GM10248 (cell line): ENCODE data around the gene PTPRN2.

ENCODE experiments used
- CTCF ChIA-PET: fragments of 300-600 bp; sonication (Branson Sonifier 250); formaldehyde crosslinking; extraction: SDS; loops from one replicate; lab custom pipeline; 2021; ENCODE audit warnings: antibody characterized with exemption; lab: Yijun Ruan, JAX
- POLR2A ChIA-PET: fragments of 350-650 bp; sonication (Branson Sonifier 250); formaldehyde crosslinking; extraction: SDS; loops from one replicate; lab custom pipeline; 2020; ENCODE audit warnings: antibody characterized with exemption; lab: Yijun Ruan, JAX
- DNase-seq: peaks from one replicate; pipeline ENCODE4 v3.0.0; 2012; ENCODE audit errors: extremely low spot score
- TF ChIP-seq, protein P1 (sequence below): IDR thresholded peaks from 2 replicates; pipeline ENCODE4 v1.5.1; 2012; ENCODE audit warnings: mild to moderate bottlenecking, low read depth; ENCODE audit errors: extremely low read depth, missing control alignments, control extremely low read depth

PTPRN2 gene

DNA sequence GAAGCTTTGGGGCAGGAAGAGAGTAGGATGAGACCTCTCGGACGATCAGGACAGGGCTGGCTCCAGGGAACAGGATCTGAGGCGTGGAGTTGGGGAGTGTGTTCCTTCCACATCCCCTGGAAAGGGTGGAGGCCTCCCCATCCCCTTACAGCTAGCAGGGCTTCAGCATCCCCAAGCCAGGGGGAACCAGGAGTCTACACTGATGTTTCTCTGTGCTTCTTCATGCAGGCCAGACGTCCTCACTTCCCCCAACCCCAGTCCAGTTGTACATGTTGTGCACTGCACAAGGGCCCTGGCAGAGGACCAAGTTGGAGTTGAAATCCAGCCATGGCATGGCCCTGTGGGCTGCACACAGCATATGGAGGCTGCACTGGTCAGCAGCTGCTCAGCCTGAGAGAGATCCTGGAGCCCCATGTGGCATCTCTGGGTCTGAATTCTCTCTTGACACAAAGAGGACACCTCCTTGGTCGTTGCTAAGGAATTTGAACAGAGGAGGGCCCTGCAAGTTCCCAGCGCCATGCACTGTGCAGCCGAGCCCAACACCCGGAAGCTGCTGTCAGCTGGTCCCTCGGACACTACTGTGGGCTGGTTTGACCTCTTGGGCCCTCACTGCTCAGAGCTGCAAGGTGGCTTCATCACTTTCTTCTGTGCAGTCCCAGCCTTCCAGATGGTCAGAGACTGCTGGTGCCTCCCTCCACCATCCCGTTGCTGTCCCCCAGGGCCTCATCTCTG is 1069.7 kb downstream of the PTPRN2 start:
- CTCF ChIA-PET = no interaction called here
- no peak for DNase-seq
- TF ChIP-seq, protein P1, sequence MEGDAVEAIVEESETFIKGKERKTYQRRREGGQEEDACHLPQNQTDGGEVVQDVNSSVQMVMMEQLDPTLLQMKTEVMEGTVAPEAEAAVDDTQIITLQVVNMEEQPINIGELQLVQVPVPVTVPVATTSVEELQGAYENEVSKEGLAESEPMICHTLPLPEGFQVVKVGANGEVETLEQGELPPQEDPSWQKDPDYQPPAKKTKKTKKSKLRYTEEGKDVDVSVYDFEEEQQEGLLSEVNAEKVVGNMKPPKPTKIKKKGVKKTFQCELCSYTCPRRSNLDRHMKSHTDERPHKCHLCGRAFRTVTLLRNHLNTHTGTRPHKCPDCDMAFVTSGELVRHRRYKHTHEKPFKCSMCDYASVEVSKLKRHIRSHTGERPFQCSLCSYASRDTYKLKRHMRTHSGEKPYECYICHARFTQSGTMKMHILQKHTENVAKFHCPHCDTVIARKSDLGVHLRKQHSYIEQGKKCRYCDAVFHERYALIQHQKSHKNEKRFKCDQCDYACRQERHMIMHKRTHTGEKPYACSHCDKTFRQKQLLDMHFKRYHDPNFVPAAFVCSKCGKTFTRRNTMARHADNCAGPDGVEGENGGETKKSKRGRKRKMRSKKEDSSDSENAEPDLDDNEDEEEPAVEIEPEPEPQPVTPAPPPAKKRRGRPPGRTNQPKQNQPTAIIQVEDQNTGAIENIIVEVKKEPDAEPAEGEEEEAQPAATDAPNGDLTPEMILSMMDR = no peak
- POLR2A ChIA-PET = no interaction called here

GRCh38 chr7:157516911-157517781 is 1070.5 kb downstream of the PTPRN2 start:
- POLR2A ChIA-PET = no interaction called here
- CTCF ChIA-PET = no interaction called here
- DNase-seq = no peak
- TF ChIP-seq, protein P1 = no peak

GRCh38 chr7:157516311-157516710 is 1071.3 kb downstream of the PTPRN2 start:
- no peak for DNase-seq
- ChIA-PET POLR2A (no interaction called here), CTCF (no interaction called here)
- TF ChIP-seq, protein P1 = no peak

GRCh38 chr7:157515342-157516041 is 1072.1 kb downstream of the PTPRN2 start:
- ChIA-PET CTCF (no interaction called here), POLR2A (no interaction called here)
- no peak for DNase-seq
- TF ChIP-seq, protein P1 = no peak

DNA sequence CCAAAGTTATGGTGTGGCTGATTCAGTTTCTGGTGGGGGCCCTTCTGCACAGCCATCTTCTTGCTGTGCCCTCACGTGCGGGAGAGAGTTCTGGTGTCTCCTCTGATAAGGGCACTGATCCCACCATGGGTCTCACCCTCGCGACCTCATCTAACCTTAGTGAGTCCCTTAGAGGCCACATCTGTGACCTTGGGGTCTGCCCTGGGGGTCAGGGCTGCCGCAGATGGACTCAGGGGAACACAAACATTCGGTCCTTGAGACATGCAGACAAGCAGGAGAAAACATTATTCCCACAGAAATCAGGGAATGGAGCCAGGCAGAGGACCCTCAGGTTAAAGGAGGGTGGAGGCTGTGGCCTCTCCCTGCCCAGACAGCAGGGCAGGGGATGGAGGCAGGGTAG is 1072.9 kb downstream of the PTPRN2 start:
- no peak for DNase-seq
- TF ChIP-seq, protein P1 = no peak
- CTCF ChIA-PET = no interaction called here
- POLR2A ChIA-PET = no interaction called here

- TF ChIP-seq, protein P1 = no peak
- DNase-seq = no peak
- CTCF ChIA-PET = no interaction called here
- POLR2A ChIA-PET = no interaction called here
These were observed 1073.3 kb downstream of the PTPRN2 start for GRCh38 chr7:157514306-157514705.
